ENCODE results near the gene HUNK. TPM values are rescaled to one million over a fixed set of nuclear protein-coding genes. Genes with fewer than 3 reads are reported as not detected.

The HUNK gene
- total RNA-seq, 6 experiments from 2014 or later: 0.12 to 0.64 (median 0.32) TPM

DNA sequence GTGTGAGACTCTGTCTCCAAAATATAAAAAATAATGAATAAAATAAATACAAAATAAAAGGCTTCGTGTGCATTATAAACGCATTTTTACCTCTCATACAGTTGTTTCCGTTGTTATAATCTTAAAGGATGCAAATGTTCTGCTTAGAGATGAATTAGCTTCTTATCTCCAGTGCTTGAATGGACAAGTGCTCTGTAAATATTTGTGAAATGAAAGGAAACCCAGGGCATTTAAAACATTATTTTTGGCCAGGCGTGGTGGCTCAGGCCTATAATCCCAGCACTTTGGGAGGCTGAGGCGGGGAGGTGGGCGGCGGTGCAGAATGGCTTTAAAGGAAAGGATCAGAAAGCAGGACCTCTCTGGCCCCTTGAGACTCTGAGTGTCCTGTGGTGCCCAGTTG lies 94.5 kb downstream of the HUNK start:
- WGBS (ENCODE audit: insufficient coverage, low coverage, low lambda C conversion rate, missing lambda C conversion rate): 85% methylated on average over 7 of the region's 7 CpGs
- Histone ChIP-seq H3K4me1 (no peaks in the 10 kb centered on the region), H3K9me3 (no peaks in the 10 kb centered on the region), H3K27me3 (no peaks in the 10 kb centered on the region), H3K27ac (no peak overlapping the region), H3K4me3 (no peak overlapping the region), H3K36me3 (no peaks in the 10 kb centered on the region)
- intact Hi-C loops (cut with DNase I): no loop called here
- ATAC-seq (no peak), DNase-seq (no peak)
- TF ChIP-seq, protein P1, sequence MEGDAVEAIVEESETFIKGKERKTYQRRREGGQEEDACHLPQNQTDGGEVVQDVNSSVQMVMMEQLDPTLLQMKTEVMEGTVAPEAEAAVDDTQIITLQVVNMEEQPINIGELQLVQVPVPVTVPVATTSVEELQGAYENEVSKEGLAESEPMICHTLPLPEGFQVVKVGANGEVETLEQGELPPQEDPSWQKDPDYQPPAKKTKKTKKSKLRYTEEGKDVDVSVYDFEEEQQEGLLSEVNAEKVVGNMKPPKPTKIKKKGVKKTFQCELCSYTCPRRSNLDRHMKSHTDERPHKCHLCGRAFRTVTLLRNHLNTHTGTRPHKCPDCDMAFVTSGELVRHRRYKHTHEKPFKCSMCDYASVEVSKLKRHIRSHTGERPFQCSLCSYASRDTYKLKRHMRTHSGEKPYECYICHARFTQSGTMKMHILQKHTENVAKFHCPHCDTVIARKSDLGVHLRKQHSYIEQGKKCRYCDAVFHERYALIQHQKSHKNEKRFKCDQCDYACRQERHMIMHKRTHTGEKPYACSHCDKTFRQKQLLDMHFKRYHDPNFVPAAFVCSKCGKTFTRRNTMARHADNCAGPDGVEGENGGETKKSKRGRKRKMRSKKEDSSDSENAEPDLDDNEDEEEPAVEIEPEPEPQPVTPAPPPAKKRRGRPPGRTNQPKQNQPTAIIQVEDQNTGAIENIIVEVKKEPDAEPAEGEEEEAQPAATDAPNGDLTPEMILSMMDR (IDR thresholded peaks at IDR 0.05): no peak
- no peak for TF ChIP-seq POLR2A (IDR thresholded peaks at IDR 0.05)

DNA sequence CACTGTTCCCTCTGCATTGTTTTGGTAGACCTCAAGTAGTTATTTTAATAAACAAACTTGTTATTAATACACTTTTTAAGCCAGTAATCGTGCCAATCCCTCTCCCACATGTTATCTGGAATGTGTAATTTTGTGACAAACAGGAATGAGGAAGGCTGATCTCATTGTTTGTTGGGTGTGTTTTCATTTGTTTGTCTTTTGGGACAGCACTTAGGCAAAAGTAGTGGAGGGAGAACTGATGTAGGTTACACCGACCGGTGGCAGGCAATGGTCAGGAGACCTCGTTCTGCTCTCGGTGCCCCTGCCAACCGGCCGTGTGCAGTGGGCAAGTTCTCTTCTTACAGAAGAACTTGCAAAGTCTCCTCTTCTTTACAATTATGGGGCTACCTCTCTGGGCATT lies 99.8 kb downstream of the HUNK start:
- Histone ChIP-seq H3K27ac (no peak overlapping the region), H3K9me3 (no peaks in the 10 kb centered on the region), H3K4me1 (no peaks in the 10 kb centered on the region), H3K27me3 (no peaks in the 10 kb centered on the region), H3K36me3 (no peaks in the 10 kb centered on the region), H3K4me3 (no peak overlapping the region)
- ATAC-seq: peak in 1 of 4 donors; percentile 64
- WGBS (ENCODE audit: insufficient coverage, low coverage, low lambda C conversion rate, missing lambda C conversion rate): 80% methylated on average over 7 of the region's 7 CpGs
- no peak for TF ChIP-seq POLR2A (IDR thresholded peaks at IDR 0.05)
- TF ChIP-seq, protein P1 (IDR thresholded peaks at IDR 0.05): no peak
- DNase-seq: no peak
- intact Hi-C loops (cut with DNase I): no loop called here

DNA sequence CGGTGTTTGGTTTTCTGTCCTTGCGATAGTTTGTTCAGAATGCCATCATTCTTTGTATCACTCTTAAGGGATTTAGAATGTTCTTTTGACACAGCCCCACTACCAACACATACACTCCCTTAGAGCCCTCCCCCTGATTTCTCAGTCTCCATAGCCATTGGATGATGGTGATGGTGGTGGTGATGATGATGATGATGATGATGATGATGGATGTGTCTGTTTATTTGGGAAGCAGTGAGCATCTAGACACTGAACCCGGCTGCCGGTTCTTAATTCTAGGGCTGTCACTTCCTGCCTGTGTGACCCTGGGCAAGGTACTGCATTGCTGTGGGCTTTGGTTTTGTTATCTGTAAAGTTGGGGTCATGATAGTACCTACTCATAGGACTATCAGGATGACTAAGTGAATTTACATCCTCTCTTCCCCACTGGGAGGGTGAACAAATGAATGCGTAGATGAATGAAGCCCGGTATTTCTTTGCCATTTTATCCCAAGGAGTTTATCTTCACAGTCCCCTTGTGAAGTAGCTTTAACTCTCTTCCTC lies 100.7 kb downstream of the HUNK start:
- no peaks in the 10 kb centered on the region for H3K4me1 ChIP-seq
- no peaks in the 10 kb centered on the region for H3K27me3 ChIP-seq
- H3K36me3 ChIP-seq: no peaks in the 10 kb centered on the region
- no peak overlapping the region for H3K27ac ChIP-seq
- H3K9me3 ChIP-seq: no peaks in the 10 kb centered on the region
- DNase-seq: no peak
- intact Hi-C loops (cut with DNase I): no loop called here
- H3K4me3 ChIP-seq: no peak overlapping the region
- TF ChIP-seq, protein P1 (IDR thresholded peaks at IDR 0.05): no peak
- TF ChIP-seq POLR2A (IDR thresholded peaks at IDR 0.05): no peak
- WGBS (ENCODE audit: insufficient coverage, low coverage, low lambda C conversion rate, missing lambda C conversion rate): 94% methylated on average over 4 of the region's 6 CpGs
- ATAC-seq: no peak

DNA sequence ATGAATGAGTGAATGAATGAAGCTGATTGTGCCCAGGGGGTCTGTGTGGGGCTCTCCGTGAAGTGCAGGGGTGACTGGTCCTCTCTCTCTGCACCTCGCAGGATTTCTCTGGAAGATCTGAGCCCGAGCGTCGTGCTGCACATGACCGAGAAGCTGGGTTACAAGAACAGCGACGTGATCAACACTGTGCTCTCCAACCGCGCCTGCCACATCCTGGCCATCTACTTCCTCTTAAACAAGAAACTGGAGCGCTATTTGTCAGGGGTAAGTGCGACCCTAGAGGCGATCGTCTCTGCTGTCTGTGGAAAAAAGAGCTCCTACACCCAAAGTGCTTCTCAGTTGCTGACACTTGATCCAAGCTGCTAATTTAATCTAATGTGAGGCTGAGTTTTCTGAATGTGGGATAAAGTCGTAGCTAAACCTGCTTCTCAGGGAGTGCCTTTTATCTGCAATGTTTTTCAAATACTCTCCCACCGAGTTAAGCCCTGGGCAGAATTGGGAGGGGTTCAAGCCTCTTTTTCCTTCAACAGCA lies 101.7 kb downstream of the HUNK start:
- no peaks in the 10 kb centered on the region for H3K4me1 ChIP-seq
- no peak for ATAC-seq
- no peaks in the 10 kb centered on the region for H3K9me3 ChIP-seq
- H3K4me3 ChIP-seq: no peak overlapping the region
- intact Hi-C loops (cut with DNase I): no loop called here
- TF ChIP-seq, protein P1 (IDR thresholded peaks at IDR 0.05): no peak
- TF ChIP-seq POLR2A (IDR thresholded peaks at IDR 0.05): no peak
- no peaks in the 10 kb centered on the region for H3K36me3 ChIP-seq
- H3K27ac ChIP-seq: no peak overlapping the region
- WGBS (ENCODE audit: insufficient coverage, low coverage, low lambda C conversion rate, missing lambda C conversion rate): 43% methylated on average over 9 of the region's 16 CpGs
- no peaks in the 10 kb centered on the region for H3K27me3 ChIP-seq
- no peak for DNase-seq

Data from right lobe of liver (tissue), 6 donors.